NAMALWA (cell line): ENCODE measurements around the gene NFATC2.
"Not testable (repeated sequence)": the region's sequence is repeated elsewhere in the genome, so short reads cannot be mapped to it uniquely, and the experiment has no call there.

Experiments
- DNase-seq: peaks from one replicate; pipeline ENCODE4 v3.0.0-alpha.2; 2015; ENCODE audit warnings: low spot score

NFATC2 gene

DNA sequence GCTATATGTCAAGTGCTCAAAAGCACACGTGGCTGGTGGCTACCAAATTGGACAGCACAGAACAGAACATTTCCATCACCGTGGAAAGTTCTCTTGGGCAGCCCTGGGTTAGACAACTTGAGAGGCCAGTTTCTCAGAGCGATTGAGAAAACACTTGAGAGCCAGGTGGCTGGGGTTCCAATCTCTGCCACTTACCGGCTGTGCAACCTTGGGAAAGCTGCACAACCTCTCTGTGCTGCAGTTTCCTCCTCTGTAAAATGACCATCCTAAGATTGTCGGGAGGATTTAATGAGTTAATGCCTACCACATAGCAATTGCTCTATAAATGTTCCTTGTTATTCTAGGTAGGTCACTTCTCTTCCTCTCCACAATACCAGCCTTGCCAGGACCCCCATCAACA lies 25.1 kb upstream of the NFATC2 start:
- no peak for DNase-seq

DNA sequence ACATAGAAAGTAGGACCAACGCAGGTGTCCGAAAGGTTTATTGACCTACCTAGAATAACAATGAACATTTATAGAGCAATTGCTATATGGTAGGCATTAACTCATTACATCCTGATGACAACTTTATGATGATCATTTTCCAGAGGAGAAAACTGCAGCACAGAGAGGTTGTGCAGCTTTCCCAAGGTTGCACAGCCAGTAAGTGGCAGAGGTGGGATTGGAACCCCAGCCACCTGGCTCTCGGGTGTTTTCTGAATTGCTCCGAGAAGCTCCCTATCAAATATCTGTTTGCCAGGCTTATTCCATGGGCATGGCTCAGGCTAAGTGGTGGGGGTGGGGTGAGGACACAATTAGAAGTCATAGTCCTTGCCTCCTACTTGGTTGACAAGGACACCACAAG lies 24.1 kb upstream of the NFATC2 start:
- DNase-seq = no peak

DNA sequence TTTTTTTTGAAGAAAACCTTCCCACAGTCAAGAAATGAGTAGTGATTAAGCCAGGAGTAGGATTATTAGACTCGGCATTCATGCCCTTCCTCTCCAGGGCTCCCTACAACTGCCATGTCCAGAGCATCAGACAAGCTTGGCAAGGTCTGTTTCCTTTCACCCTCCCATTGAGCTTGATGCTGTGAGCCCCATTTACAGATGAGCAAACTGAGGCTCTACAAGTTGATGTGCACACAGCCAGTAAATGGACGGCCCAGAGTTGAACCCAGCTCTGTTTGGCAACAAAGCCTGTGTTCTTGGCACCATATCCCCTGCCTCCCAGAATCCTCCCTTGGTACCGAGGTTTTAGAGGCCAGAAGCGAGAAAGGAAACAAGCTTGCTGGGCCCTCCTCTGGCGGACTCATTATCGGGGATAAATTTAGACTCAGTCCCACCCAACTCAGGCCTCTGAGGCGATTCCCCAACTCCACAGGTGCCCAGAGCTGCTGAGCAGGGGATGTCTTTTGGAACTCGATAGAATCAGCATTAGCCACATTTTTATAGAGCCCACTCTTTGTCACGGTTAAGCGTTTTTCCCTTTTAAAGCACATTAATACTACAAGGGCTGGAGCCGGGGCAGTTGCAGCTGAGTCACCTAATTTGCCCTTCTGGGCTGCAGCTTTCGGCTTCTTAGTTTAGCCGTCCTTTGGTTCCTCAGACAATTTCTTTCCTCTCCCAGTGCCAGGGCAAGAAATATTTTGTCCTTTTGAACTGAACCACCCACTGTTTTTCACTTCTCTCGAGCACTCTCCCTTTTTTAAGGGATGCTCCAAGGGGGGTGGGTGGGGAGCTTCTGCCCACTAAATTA lies 23.0 kb upstream of the NFATC2 start:
- DNase-seq = no peak

DNA sequence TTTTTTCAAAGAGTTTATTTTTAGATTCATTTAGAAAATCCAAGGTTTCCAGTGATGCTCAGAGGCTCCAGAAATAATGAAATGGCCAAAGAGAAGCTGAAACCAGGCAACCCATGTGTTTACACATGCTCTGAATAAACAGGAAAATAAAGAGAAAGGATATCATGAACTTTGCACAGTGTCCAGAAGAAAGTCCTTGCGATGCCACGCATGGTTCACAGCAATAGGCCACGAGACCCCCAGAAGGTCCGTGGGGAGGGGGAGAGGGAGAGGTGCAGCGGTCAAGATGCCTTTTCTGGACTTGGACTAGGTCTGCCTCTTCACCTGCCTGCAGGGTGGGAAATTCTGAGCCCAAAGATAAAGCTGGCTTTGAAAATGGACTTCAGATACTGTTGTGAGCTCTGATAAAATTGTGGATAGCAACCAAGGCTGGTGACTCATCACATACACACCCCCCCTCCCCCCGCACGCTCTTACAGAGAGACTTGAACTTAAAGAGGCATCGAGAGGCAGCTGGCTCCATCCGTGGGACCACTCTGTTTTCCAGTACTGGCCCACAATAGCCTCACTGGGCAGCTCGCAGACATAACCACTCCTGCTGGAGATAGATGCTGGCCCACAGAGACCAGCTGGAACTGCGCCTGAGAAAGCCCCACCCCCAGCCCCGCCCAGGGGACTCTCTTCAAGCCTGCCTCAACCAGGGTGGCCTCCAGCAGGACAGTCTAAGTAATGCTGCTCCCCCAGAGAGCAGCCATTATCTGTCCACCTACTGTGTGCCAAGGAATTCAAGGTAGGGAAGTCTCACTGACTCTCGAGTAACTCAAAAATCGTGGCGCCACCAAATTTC lies 21.2 kb upstream of the NFATC2 start:
- DNase-seq = peak; percentile 9

DNA sequence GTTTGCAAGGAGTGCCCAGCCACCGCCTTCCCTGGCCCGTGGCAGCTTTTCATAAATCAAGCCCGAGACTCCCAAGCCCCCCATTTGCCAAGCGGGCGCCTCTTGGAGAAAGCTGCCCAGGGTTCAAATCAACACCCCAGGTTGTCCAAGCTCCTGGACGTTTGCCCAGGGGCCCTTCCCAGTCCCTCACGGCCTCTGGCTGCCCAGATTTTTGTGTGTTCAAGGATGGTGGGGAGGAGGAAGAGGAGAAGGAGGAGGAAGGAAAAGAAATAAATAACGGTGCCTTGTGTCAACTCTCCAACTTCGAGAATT lies 20.6 kb upstream of the NFATC2 start:
- no peak for DNase-seq

DNA sequence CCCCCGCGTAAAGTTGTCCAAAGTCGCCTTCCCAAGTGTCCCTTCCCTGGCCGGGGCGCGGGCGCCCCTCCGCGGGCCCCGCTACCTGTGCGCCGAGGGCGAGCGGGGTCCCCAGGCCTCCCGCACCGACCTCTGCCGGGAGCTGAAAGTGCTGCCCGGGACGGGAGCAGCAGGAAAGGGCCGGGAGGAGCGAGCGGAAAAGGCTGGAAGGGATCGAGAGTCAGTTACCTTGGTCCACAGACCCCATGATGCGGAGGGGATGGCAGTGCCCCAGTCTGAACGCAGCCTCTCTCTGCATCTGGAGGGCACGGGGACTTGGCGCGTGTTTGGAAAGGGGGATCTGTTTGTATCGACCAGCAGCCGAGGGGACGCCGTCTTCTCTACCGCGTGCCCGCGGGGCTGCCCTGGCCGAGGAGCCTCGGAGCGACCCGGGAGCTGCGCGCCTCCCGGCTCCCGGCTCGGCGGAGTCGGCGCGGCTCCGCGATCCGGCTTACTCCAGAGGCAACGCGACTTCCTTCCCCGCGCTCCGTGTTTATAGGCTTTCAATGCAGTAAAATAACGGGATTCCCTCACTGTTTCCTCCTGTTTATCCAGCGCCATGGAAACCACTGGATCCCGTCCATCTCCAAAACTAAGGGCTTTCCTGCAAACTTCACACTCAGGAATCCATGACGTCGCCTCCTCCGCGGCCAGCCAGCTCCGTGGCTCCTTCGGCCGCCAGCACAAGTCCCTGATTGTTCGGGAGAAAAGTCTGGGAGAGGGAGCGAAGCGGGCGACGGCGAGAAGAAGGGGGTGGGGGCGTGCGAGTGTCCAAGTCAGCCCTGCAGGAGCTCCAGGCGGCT lies 20.0 kb upstream of the NFATC2 start:
- no peak for DNase-seq

DNA sequence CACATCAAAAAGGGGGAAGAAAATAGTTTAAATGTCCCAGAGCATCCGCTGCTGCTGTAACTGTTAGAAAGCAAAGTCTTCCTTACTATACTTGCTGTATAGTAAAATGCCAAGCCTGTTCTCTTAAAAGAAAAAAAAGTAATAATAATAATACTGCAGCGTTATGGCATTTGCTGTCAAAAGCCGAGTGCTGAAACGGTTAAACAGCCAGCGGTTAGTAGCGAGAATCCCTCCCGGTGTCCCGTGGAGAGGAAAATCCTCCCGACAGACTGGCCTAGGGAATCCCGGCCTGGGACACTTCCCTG lies 19.5 kb upstream of the NFATC2 start:
- DNase-seq = no peak

DNA sequence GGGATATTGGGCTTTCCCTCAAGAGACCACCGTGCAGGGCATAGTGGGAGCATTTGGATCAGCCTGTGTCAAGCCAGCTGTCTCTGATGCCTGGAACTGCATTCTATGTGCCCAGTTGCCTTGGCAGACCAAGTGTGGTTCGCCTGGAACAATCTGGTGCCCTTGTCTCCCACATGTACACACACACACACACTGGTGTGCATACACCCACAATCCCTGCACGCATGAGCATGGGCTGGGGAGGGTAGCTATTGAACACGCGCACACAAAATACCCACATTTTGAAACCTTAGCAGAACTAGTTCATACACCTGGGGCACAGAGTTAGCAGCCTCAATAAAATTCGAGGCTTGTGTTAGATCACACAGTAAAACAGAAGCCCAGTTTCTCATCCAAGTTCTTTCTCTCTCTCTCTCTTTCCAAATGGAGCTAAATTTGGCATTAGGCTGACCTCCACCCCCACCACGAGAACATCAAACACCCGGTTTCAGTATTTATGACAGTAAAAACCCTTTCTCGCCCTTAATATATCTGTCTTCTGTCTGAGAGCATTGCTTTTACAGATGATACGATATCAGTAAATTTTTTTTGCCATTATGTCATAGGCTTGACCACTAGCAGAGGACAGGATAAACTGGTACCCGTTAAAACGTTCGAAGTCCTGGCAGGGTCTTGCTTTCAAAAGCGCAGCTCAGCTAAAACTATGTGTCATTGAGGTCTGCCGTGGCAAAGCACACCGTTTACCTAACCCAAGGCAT lies 18.2 kb upstream of the NFATC2 start:
- DNase-seq = no peak

DNA sequence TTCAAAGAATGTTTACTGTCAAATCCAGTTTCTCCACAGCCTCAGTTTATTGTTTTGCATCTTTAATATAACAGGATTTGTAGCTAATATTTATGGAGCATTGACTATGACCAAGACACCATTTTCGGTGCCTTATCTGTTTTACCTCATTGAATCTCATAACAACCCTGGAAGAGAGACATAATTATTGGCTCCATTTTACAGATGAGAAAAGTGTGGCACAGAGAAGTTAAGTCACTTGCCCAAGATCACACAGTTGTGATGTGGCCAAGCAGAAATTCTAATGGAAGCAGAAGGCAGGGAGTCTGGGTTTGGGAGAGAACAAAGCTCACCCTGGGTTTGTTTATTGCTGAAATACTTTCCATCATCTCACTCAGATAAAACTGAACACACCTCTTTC lies 17.5 kb upstream of the NFATC2 start:
- DNase-seq = no peak

DNA sequence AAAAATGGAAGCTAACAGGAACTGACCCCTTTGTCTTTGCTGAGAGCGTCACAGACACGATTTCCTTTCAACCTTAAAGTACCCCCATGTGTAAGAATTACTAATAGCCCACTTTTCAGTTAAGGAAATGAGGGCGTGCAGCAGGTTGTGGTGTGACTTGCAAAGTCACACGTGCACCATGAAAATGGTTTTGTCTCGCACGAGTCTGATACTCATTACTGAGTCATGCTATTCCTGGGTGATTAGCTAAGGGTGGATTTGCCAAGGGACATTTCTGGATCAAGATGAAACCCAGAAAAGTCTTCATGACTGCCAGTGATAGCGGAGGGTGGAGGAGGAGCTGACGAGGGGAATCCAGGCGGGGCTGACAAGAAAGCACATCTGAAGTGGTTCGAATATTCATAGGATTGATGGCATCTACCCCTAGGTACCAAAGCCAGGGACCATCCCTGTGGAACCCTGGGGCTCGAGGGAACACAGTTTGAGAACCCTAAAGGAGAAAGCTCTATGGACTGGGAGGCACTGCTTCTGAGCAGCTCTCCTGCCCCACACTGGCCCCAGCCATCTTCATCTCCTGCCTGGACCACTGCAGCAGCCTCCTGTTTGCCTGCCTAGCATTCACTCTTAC lies 12.1 kb upstream of the NFATC2 start:
- DNase-seq = no peak

DNA sequence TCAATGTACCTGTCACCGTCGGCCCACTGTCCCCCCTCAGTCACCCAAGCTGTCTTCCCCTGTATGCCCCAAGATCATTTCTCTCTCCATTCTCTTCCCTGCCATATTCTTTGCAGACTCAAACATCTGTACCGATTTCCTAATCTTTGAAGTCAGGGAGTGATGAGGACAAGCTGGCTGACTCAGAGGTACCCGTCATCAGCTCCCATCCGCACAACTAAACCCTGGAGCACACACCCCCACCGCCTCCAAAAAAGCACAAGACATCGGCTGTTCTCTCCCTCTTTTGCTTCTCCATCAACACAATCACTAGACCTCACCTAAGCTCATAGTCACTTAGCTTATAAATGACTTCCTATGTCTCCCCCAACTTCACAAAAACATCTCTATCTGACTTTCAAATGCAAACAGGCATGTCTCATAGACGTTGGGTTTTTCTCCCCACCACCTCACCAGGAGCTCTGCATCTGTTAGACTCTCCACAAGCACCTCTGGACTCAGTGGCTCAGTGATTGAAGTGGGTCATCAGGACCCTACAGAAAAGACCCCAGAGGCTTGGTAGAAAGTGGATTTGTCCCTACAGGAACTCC lies 11.5 kb upstream of the NFATC2 start:
- no peak for DNase-seq

DNA sequence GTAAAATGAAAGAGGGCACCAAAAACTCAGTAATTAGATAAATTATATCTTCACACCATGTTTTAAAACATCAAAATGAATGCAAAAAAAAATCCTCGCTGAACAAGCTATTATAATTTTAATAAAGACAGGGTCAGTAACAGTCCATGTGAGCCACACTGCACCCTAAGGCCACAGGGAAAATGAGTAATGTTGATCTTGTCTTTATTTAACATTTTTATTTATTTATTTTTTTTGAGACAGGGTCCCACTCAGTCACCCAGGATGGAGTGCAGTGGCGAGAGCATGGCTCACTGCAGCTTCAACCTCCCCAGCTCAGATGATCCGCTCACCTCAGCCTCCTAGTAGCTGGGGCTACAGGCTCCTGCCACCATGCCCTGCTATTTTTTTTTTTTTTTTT lies 8.7 kb upstream of the NFATC2 start:
- no peak for DNase-seq

DNA sequence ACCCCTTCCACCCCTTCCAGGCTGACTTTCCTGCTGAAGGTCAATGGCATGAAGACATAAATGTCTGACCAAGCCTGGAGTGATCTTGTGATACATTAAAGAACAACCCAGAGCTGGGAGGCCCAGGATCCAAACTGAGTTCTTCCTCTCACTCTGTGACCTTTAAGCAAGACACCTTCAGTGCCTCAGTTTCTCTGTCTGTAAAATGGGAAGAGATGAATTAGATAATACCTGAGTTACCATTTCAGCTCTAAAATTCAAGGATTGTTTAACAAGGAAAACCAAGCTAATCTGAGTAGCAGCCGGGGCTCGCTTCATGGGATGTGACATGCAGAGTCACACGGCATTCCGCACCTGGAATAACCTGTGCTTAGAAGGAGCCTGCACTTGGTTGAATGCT lies 7.0 kb upstream of the NFATC2 start:
- DNase-seq = no peak

DNA sequence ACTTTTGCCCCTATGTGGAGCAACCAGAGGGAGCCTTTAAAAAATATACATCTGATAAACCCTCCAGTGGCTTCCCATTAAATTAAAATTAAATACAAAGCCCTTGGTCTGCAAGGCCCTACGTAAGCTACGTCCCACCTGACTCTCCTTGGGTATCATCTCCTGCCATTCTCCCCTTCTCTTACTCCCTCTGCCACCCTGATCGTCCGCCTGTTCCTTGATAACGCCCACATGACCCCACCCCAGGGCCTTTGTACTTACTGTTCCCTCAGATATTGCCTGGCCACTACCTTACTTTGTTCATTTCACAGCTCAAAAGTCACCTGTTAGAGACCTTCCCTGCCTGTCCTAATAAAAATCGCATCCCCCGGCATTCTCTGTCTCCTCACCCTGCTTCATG lies 5.4 kb upstream of the NFATC2 start:
- DNase-seq = no peak

DNA sequence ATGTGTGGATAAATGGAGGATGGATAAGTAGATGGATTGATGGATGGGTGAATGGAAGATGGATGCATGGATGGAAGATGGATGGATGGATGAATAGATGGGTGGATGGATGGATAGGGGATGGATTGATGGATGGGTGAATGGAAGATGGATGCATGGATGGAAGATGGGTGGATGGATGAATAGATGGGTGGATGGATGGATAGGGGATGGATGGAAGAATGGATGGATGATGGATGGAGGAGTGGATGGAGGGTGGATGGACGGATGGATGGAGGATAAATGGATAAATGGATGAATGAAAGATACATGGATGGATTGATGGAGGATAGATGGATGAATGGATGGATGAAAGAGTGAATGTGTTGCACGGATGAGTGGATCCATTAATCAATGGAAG lies 3.0 kb upstream of the NFATC2 start:
- no peak for DNase-seq

DNA sequence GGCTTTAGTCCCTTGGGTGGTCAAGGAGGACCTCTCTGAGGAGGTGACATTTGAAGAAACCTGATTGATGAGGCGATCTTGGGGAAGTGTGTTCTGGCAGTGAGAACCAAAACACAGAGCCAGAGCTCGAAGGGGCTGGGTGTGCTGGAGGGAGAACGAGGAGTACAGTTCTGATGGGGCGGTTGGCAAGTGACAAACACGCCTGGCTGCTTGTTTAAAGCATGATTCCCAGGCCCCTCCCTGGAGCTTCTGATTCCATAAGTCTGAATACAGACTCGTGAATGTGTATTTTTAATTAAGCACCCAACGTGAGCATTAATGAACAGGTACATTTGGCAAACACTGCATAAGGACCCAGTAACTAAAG lies 886 bp upstream of the NFATC2 start:
- no peak for DNase-seq

DNA sequence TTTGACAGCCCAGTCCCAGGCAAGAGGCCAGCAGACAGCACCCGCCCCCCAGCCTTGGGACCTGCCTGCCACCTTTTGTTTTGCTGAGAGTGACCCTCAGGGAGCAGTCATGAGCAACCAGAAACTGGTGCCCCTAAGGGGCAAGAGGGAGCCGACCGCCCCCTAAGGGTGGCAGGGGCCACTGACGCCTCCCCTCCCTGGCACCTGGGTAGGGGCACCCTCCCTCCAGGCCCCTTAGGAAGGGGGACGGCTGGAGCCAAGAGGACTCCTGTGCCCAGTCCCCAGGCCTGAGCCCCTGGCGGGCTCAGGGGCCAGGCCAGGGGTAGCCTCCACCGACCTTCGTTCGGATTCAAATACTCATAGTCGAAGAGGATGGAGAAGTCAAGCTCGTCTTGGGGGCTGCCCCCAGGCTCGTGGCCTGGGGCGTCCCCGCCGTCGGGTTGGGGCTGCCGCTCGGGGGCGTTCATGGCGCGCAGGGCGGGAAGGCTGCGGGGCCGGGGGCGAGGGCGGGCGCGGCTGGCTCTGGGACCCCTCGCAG lies 417 bp downstream of the NFATC2 start:
- peak; percentile 78 for DNase-seq

DNA sequence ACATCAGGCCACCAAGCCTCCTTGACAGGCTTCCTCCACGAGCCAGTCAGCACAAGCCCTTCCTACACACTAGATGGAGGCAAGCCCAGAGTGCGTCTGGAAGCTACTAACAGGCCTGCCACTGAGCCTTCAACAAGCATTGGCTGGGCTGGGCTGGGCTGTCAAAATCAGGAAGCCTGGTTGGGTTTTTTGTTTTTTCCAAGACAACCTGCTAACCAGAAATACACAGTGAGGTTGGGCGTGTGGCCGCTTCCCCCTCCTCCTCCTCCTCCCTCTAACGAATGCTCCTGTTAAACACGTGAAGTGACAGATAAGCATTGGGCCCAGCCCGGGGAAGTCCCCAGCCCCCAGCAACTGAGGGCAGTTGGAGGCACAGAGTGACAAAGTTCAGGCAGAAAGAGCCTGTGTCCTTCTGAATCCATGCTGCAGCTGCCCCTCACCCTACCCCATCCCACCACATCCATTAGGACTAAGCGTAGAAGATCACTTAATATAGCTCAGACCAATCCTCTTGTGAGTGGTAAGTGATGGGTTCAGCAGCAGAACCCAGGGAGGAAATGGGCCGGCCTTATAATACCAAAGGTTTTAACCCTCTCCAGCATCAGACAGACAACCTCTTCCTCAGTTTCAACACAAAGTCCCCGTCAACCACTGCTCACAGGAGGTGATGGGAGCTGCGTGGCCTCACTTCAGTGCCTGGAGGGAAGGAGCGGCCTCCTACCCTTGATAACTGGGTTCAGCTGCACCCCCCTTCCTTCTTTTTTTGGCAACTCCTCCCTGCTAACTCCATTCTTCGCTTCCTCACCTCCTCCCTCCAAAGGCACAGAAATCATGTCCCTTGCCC lies 1.1 kb downstream of the NFATC2 start:
- peak; percentile 63 for DNase-seq

DNA sequence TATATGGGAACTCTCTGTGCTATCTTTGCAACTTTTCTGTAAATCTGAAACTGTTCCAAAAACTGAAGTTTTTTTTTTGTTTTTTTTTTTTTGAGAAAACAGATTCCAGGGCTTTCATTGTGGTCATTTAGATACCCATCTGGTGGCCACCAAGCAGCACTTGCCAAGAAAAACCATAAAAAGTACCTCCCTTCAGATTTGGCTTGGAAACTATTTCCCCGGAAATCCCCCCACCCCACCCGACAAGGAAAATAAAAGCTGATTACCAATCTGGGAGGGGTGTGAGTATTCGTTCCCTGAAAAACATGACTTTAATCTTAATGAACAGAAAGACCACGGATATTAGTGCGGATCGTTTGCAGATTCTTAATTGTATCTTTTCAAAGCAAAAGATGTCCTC lies 1.9 kb downstream of the NFATC2 start:
- no peak for DNase-seq

DNA sequence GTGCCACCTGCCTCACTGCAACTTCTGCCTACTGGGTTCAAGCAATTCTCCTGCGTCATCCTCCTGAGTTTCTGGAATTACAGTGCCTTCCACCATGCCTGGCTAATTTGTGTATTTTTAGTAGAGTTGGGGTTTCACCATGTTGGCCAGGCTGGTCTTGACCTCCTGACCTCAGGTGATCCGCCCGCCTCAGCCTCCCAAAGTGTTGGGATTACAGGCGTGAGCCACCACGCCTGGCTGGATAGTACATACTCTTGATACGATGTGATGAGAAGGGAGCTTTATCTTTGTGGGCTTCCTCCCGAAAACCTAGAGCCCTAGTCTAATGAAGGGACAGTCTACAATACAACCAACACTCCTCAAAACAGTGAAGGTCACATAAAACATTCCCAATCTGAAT lies 2.4 kb downstream of the NFATC2 start:
- not testable (repeated sequence) for DNase-seq
